ENCODE measurements around the gene HTR2B.
"Not testable (repeated sequence)": the region's sequence is repeated elsewhere in the genome, so short reads cannot be mapped to it uniquely, and the experiment has no call there.

The HTR2B gene

GRCh38 chr2:231132129-231132528, 7.3 kb upstream of the HTR2B start:
- no peak for DNase-seq

- no peak for DNase-seq
These were observed 5.7 kb upstream of the HTR2B start for GRCh38 chr2:231130336-231131056.

GRCh38 chr2:231129216-231129615, 4.4 kb upstream of the HTR2B start:
- no peak for DNase-seq

GRCh38 chr2:231128541-231128940, 3.7 kb upstream of the HTR2B start:
- DNase-seq, result no peak

- DNase-seq, result no peak
These were observed 3.1 kb upstream of the HTR2B start for GRCh38 chr2:231127936-231128335.

GRCh38 chr2:231127480-231127879, 2.6 kb upstream of the HTR2B start:
- DNase-seq, result no peak

- no peak for DNase-seq
These were observed 1.3 kb upstream of the HTR2B start for GRCh38 chr2:231126123-231126522.

GRCh38 chr2:231123362-231123898, 1.4 kb downstream of the HTR2B start:
- no peak for DNase-seq

GRCh38 chr2:231118614-231118942, 6.3 kb downstream of the HTR2B start:
- no peak for DNase-seq

- no peak for DNase-seq
These were observed 6.8 kb downstream of the HTR2B start for GRCh38 chr2:231117922-231118613.

GRCh38 chr2:231117148-231117547, 7.7 kb downstream of the HTR2B start:
- DNase-seq, result no peak

GRCh38 chr2:231115651-231116050, 9.2 kb downstream of the HTR2B start:
- no peak for DNase-seq

GRCh38 chr2:231113489-231113888, 11.4 kb downstream of the HTR2B start:
- no peak for DNase-seq

GRCh38 chr2:231111987-231112386, 12.9 kb downstream of the HTR2B start:
- DNase-seq, result no peak

GRCh38 chr2:231110551-231110950, 14.3 kb downstream of the HTR2B start:
- no peak for DNase-seq

- DNase-seq, result peak; percentile 5
These were observed 20.6 kb downstream of the HTR2B start for GRCh38 chr2:231104115-231104713.

- DNase-seq, result no peak
These were observed 22.1 kb downstream of the HTR2B start for GRCh38 chr2:231102772-231103171.

- no peak for DNase-seq
These were observed 23.9 kb downstream of the HTR2B start for GRCh38 chr2:231100990-231101389.

GRCh38 chr2:231100321-231100720, 24.5 kb downstream of the HTR2B start:
- not testable (repeated sequence) for DNase-seq

- DNase-seq, result no peak
These were observed 24.9 kb downstream of the HTR2B start for GRCh38 chr2:231099918-231100317.

GRCh38 chr2:231094736-231095346, 30.0 kb downstream of the HTR2B start:
- DNase-seq, result no peak

- DNase-seq, result no peak
These were observed 30.9 kb downstream of the HTR2B start for GRCh38 chr2:231093933-231094332.

- DNase-seq, result no peak
These were observed 36.1 kb downstream of the HTR2B start for GRCh38 chr2:231088754-231089153.

- no peak for DNase-seq
These were observed 40.3 kb downstream of the HTR2B start for GRCh38 chr2:231084565-231084964.

All from NCI-H1436 treated with DMSO at 0.1 percent for 48 hours (cell line).